ENCODE results near the gene ACSL1.

The ACSL1 gene

DNA sequence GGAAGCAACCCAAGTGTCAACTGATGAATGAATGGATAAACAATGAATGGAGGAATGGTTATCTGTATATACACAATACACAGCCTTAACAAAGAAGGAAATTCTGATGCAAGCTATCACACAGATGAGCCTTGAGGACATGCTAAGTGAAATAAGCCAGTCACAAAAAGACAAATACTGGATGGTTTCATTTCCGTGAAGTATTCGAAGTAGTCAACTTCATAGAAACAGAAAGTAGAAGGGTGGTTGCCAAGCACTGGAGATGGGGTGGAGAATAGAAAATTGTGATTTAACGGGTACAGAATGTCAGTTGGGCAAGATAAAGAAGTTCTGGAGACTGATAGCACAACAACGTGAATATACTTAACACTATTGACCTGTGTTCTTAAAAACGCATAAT lies 120.1 kb downstream of the ACSL1 start:
- DNase-seq (ENCODE audit: low spot score in 2 of 2) (no peak), ATAC-seq (ENCODE audit: low read depth) (peak; percentile 34)
- no peak overlapping the region for H3K27ac Mint-ChIP-seq
- H3K4me1 Mint-ChIP-seq = peaks cover 3% of the 10 kb centered on the region
- H3K27me3 Mint-ChIP-seq = no peaks in the 10 kb centered on the region
- H3K4me3 Mint-ChIP-seq = peak overlapping the region; percentile 1
- no peaks in the 10 kb centered on the region for H3K9me3 Mint-ChIP-seq
- peaks cover 3% of the 10 kb centered on the region for H3K36me3 Mint-ChIP-seq

Data from memory B cell (primary cell).